Stimulated activated CD8-positive, alpha-beta memory T cell treated with anti-CD3 and anti-CD28 coated beads, Interleukin-15, amount 100 ng/mL, for 48 hours (primary cell): Measurements from ENCODE around the gene PODXL2.
"Not testable (repeated sequence)": the region's sequence is repeated elsewhere in the genome, so short reads cannot be mapped to it uniquely, and the experiment has no call there.

Source experiments
- DNase-seq, 2 donors: peaks; one replicate each; pipeline ENCODE4 v3.0.0-alpha.2; 2020; ENCODE audit warnings: low read depth in 2 of 2

The PODXL2 gene

GRCh38 chr3:127629467-127630403 is 750 bp downstream of the PODXL2 start:
- no peak for DNase-seq

- DNase-seq: no peak
Measured at GRCh38 chr3:127630811-127631714, 2.1 kb downstream of the PODXL2 start.

- no peak for DNase-seq
Measured at GRCh38 chr3:127632035-127632820, 3.2 kb downstream of the PODXL2 start.

- DNase-seq: no peak
Measured at GRCh38 chr3:127634653-127635052, 5.7 kb downstream of the PODXL2 start.

- DNase-seq: no peak
Measured at GRCh38 chr3:127637546-127637945, 8.6 kb downstream of the PODXL2 start.

- no peak for DNase-seq
Measured at GRCh38 chr3:127637971-127638370, 9.0 kb downstream of the PODXL2 start.

- DNase-seq: no peak
Measured at GRCh38 chr3:127639173-127640041, 10.4 kb downstream of the PODXL2 start.

GRCh38 chr3:127640042-127640355 is 11.0 kb downstream of the PODXL2 start:
- DNase-seq: no peak

GRCh38 chr3:127644641-127645370 is 15.8 kb downstream of the PODXL2 start:
- DNase-seq: no peak

GRCh38 chr3:127645371-127646015 is 16.5 kb downstream of the PODXL2 start:
- no peak for DNase-seq

- no peak for DNase-seq
Measured at GRCh38 chr3:127646501-127647046, 17.6 kb downstream of the PODXL2 start.

- no peak for DNase-seq
Measured at GRCh38 chr3:127647166-127647844, 18.3 kb downstream of the PODXL2 start.

- no peak for DNase-seq
Measured at GRCh38 chr3:127647845-127648204, 18.8 kb downstream of the PODXL2 start.

GRCh38 chr3:127650236-127650635 is 21.3 kb downstream of the PODXL2 start:
- no peak for DNase-seq

- no peak for DNase-seq
Measured at GRCh38 chr3:127651516-127652172, 22.7 kb downstream of the PODXL2 start.

GRCh38 chr3:127652246-127652995 is 23.4 kb downstream of the PODXL2 start:
- no peak for DNase-seq

- DNase-seq: no peak
Measured at GRCh38 chr3:127654374-127654773, 25.4 kb downstream of the PODXL2 start.

GRCh38 chr3:127654993-127655392 is 26.0 kb downstream of the PODXL2 start:
- DNase-seq: not testable (repeated sequence)
